ENCODE measurements around the gene LONRF2. TPM values are rescaled to one million over a fixed set of nuclear protein-coding genes. Genes with fewer than 3 reads are reported as not detected.

The LONRF2 gene
- total RNA-seq, 1 donor from 2014 or later: 19.0 TPM

DNA sequence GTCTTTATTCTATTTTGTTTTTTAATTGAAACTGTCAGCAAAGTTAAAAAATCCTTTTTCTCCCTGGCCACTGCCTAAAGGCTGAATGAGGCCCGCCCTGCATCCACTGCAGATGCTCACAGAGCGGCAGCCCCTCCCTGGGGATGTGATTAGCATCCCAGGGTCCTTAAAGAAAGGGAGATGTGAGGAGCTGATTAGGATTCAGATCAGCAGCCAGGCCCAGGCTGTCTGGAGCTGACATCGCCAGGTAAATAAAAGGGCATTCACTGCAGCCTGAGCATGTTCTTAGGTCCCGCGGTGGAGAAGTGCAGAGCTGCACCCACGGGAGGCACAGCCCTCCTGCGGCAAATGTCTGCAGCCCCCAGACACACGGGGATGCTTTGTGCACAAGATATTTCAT lies 83.8 kb downstream of the LONRF2 start:
- no peak for DNase-seq
- Histone ChIP-seq H3K4me3 (no peak overlapping the region), H3K9me3 (replicated peaks) (no peaks in the 10 kb centered on the region), H3K36me3 (no peaks in the 10 kb centered on the region), H3K27me3 (ENCODE audit: low read depth) (no peaks in the 10 kb centered on the region), H3K4me1 (peaks cover 6% of the 10 kb centered on the region), H3K27ac (replicated peaks) (no peak overlapping the region)
- TF ChIP-seq, protein P1, sequence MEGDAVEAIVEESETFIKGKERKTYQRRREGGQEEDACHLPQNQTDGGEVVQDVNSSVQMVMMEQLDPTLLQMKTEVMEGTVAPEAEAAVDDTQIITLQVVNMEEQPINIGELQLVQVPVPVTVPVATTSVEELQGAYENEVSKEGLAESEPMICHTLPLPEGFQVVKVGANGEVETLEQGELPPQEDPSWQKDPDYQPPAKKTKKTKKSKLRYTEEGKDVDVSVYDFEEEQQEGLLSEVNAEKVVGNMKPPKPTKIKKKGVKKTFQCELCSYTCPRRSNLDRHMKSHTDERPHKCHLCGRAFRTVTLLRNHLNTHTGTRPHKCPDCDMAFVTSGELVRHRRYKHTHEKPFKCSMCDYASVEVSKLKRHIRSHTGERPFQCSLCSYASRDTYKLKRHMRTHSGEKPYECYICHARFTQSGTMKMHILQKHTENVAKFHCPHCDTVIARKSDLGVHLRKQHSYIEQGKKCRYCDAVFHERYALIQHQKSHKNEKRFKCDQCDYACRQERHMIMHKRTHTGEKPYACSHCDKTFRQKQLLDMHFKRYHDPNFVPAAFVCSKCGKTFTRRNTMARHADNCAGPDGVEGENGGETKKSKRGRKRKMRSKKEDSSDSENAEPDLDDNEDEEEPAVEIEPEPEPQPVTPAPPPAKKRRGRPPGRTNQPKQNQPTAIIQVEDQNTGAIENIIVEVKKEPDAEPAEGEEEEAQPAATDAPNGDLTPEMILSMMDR (IDR thresholded peaks at IDR 0.05; ENCODE audit: borderline replicate concordance): no peak
- intact Hi-C loops (cut with micrococcal nuclease): no loop called here

DNA sequence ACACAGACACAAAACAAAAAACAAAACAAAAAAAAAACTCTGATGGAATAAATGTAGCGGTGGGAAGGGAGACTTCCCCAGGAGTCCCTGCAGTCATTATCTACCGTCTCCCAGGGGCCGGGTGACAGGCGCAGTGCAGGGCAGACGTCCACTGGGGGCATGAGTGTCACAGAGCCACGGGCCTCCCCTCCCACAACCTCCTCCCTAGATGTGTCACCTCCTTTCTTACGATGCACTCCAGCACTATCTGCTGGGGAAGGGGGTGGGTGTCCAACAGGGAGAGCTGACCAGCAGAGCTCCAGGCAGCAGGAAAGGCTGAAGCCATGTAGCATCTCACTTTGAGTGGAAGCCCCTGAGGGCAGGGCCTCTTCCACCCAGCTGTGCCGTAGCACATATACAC lies 84.5 kb downstream of the LONRF2 start:
- DNase-seq: no peak
- no peak overlapping the region for H3K27ac ChIP-seq (replicated peaks)
- no peaks in the 10 kb centered on the region for H3K27me3 ChIP-seq (ENCODE audit: low read depth)
- TF ChIP-seq, protein P1 (IDR thresholded peaks at IDR 0.05; ENCODE audit: borderline replicate concordance): no peak
- H3K4me3 ChIP-seq: no peak overlapping the region
- peaks cover 4% of the 10 kb centered on the region for H3K4me1 ChIP-seq
- intact Hi-C loops (cut with micrococcal nuclease): no loop called here
- no peaks in the 10 kb centered on the region for H3K9me3 ChIP-seq (replicated peaks)
- H3K36me3 ChIP-seq: no peaks in the 10 kb centered on the region

DNA sequence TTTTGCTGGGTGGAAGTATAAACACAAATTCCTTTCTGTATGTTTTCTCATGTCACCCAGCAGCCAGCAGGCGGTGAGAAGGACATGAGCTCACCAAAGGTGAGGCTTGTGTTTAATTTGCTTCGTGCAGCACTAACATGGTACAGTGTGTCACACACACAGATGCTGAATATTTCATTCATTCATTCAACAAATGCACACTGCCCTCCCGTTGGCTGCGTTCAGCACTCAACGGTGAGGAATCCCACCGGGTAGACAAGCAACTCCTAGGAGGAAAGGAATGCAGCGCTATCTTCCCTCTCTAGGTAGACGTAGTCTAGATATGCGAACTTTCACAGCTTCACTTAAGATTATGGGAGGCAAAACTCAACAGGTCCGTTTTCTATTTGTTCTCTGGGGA lies 85.1 kb downstream of the LONRF2 start:
- intact Hi-C loops (cut with micrococcal nuclease): no loop called here
- DNase-seq: no peak
- Histone ChIP-seq H3K4me1 (no peaks in the 10 kb centered on the region), H3K36me3 (no peaks in the 10 kb centered on the region), H3K27me3 (ENCODE audit: low read depth) (no peaks in the 10 kb centered on the region), H3K27ac (replicated peaks) (no peak overlapping the region), H3K4me3 (no peak overlapping the region), H3K9me3 (replicated peaks) (no peaks in the 10 kb centered on the region)
- TF ChIP-seq, protein P1 (IDR thresholded peaks at IDR 0.05; ENCODE audit: borderline replicate concordance): no peak

DNA sequence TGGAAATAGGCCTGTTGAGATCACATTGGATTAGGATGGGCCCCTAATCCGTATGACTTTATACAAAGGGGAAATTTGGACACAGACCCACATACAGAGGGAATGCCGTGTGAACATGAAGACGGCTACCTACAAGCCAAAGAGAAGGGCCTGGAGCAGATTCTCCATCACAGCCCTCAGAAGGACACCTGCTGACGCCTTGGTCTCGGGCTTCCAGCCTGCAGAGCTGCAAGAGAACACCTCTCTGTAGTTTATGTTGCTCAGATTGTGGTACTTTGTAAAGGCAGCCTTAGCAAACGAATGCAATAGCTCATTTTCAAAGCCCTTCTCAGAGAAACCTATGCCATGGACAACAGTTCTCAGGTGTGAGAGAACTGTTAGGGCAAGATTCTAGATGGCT lies 86.1 kb downstream of the LONRF2 start:
- Histone ChIP-seq H3K27me3 (ENCODE audit: low read depth) (no peaks in the 10 kb centered on the region), H3K4me3 (no peak overlapping the region), H3K9me3 (replicated peaks) (no peaks in the 10 kb centered on the region), H3K27ac (replicated peaks) (no peak overlapping the region), H3K4me1 (no peaks in the 10 kb centered on the region), H3K36me3 (no peaks in the 10 kb centered on the region)
- no peak for DNase-seq
- intact Hi-C loops (cut with micrococcal nuclease): no loop called here
- TF ChIP-seq, protein P1 (IDR thresholded peaks at IDR 0.05; ENCODE audit: borderline replicate concordance): no peak

DNA sequence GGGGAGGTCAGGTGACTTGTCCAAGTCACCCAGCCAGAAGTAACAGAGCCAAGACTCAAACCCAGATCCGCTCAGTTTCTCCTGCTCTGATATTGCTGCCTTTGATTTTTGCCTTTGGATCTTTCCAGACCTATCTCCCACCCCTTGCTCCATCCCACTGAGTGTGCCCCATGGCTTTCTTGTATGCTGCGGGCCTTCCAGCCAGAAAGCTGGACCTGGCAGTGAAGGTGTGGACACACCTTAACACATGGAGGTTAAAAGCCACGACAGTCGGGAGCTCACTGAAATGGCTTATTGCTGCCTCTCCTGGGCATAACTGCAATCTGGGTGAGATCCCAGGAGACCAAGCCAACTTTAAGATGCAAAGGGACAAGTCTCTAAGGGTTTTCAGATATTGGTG lies 86.7 kb downstream of the LONRF2 start:
- Histone ChIP-seq H3K4me1 (no peaks in the 10 kb centered on the region), H3K27ac (replicated peaks) (no peak overlapping the region), H3K27me3 (ENCODE audit: low read depth) (no peaks in the 10 kb centered on the region), H3K4me3 (no peak overlapping the region), H3K9me3 (replicated peaks) (no peaks in the 10 kb centered on the region), H3K36me3 (no peaks in the 10 kb centered on the region)
- TF ChIP-seq, protein P1 (IDR thresholded peaks at IDR 0.05; ENCODE audit: borderline replicate concordance): no peak
- DNase-seq: no peak
- intact Hi-C loops (cut with micrococcal nuclease): no loop called here

DNA sequence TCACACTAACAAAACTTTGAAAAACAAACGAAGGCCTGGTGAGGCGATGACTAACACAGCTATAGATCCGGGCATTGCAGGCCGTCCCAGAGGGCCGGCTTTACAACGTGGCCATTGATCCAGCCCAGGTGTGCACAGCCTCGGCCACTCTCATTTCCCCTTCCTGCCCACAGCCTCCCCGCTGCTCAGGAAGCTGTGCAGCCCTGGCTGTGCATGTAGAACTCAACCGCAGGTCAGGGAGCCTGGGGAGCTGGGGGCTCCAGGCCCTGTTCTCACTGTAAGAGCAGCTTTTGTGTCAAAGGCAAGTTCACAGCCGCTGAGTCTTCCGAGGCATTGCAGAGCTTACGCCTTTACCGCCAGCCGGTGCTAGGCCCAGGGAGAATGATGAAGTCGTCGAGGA lies 87.2 kb downstream of the LONRF2 start:
- Histone ChIP-seq H3K27me3 (ENCODE audit: low read depth) (no peaks in the 10 kb centered on the region), H3K4me1 (no peaks in the 10 kb centered on the region), H3K36me3 (no peaks in the 10 kb centered on the region), H3K9me3 (replicated peaks) (no peaks in the 10 kb centered on the region), H3K27ac (replicated peaks) (no peak overlapping the region), H3K4me3 (no peak overlapping the region)
- no peak for DNase-seq
- TF ChIP-seq, protein P1 (IDR thresholded peaks at IDR 0.05; ENCODE audit: borderline replicate concordance): no peak
- intact Hi-C loops (cut with micrococcal nuclease): no loop called here
